ENCODE results near the gene CDK5RAP2. TPM values are rescaled to one million over a fixed set of nuclear protein-coding genes. Genes with fewer than 3 reads are reported as not detected.

CDK5RAP2 gene
- total RNA-seq, 1 experiment from 2014 or later: 56.4 TPM

DNA sequence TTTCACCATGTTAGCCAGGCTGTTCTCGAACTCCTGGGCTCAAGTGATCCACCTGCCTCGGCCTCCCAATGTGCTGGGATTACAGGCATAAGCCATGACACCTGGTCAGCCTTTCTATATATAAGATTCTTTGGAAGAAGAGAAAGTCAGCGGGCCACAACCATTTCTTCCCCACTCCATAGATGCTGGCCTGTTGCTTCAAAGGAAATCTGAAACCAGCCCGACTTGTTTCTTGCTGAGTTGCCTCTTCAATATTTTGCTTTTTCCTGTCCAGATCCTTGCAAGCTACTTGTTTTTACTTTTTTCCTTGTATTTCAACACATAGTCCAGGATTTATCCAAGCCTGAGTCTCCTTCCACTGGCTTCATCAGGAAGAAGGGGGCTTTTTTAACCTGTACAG lies 219.5 kb downstream of the CDK5RAP2 start:
- Mint-ChIP-seq H3K27ac (no peak overlapping the region), H3K36me3 (ENCODE audit: insufficient read depth in 1 of 3, low read depth in 3 of 3) (peaks cover 5 to 13% (median 8%) of the 10 kb centered on the region in 3 experiments; a peak in 4 of 7 replicates), H3K4me3 (no peak overlapping the region), H3K9me3 (peaks cover 4 to 14% of the 10 kb centered on the region in 2 experiments), H3K4me1 (peaks cover 0 to 2% of the 10 kb centered on the region in 2 experiments; a peak in 1 of 4 replicates), H3K27me3 (ENCODE audit: low read depth) (no peaks in the 10 kb centered on the region; the same call in 1 of the 2 replicates)
- H2AK5ac ChIP-seq (ENCODE audit: insufficient read length, low read length): no peak overlapping the region
- H3K4me2 ChIP-seq (ENCODE audit: insufficient read depth, insufficient read length, low read length): no peak overlapping the region
- H2BK20ac ChIP-seq (ENCODE audit: low read depth, low read length, poor library complexity, severe bottlenecking): no peak overlapping the region
- no peak overlapping the region for H3K23ac ChIP-seq (ENCODE audit: insufficient read length, low read depth, low read length)
- H3K9me3 ChIP-seq (ENCODE audit: control insufficient read depth, low read depth, low read length): no peaks in the 10 kb centered on the region
- no peaks in the 10 kb centered on the region for H3K79me1 ChIP-seq (ENCODE audit: insufficient read depth, low read depth, low read length, poor library complexity, severe bottlenecking)
- no peaks in the 10 kb centered on the region for H3K4me1 ChIP-seq (ENCODE audit: insufficient read depth, low read length)
- no CpG with 5 or more reads among the region's 4 CpGs for WGBS (ENCODE audit: extremely low coverage, insufficient read length, low lambda C conversion rate)
- H2BK15ac ChIP-seq (ENCODE audit: low read depth, low read length): no peak overlapping the region
- no peak overlapping the region for H2BK5ac ChIP-seq (ENCODE audit: insufficient read length, low read length)
- H3K4ac ChIP-seq (ENCODE audit: low read depth, low read length): no peak overlapping the region
- TF ChIP-seq CTCF (conservative IDR thresholded peaks at IDR 0.05): no peak
- no peak overlapping the region for H2BK12ac ChIP-seq (ENCODE audit: insufficient read length, low read depth, low read length)
- no peak overlapping the region for H4K5ac ChIP-seq (ENCODE audit: insufficient read length, low read depth, low read length)
- no peaks in the 10 kb centered on the region for H3K79me2 ChIP-seq (ENCODE audit: insufficient read depth, low read length)
- H3K56ac ChIP-seq (ENCODE audit: insufficient read length, low read depth, low read length): no peak overlapping the region
- no peak overlapping the region for H3K18ac ChIP-seq (ENCODE audit: insufficient read length, low read depth, low read length)
- no peak overlapping the region for H3T11ph ChIP-seq (ENCODE audit: low read length)
- H4K8ac ChIP-seq (replicated peaks; ENCODE audit: insufficient read length, low read depth, low read length): no peak overlapping the region
- no peak for DNase-seq
- no peak overlapping the region for H4K91ac ChIP-seq (ENCODE audit: insufficient read length, low read depth, low read length)
- no peaks in the 10 kb centered on the region for H3K23me2 ChIP-seq (ENCODE audit: insufficient read length, low read depth, low read length, poor library complexity, severe bottlenecking)
- H2AFZ ChIP-seq (ENCODE audit: low read length): no peak overlapping the region
- H3K14ac ChIP-seq (ENCODE audit: insufficient read depth, low read length): no peak overlapping the region
- no peak overlapping the region for H3K27ac ChIP-seq (ENCODE audit: insufficient read length, low read depth, low read length)
- H4K20me1 ChIP-seq (ENCODE audit: control insufficient read depth, insufficient read depth, insufficient read length): no peaks in the 10 kb centered on the region
- no peak overlapping the region for H2BK120ac ChIP-seq (ENCODE audit: low read depth, low read length, poor library complexity, severe bottlenecking)
- no peak overlapping the region for H3K9ac ChIP-seq (ENCODE audit: extremely low read depth, insufficient read length, low read length)
- H3K27me3 ChIP-seq (ENCODE audit: insufficient read depth, low read length): no peaks in the 10 kb centered on the region

Data from H9 (cell line).